Neural cell (in vitro differentiated cells): Measurements from ENCODE around the gene TM7SF2. TPM values are rescaled to one million over a fixed set of nuclear protein-coding genes. Genes with fewer than 3 reads are reported as not detected.

Experiments
- H2AFZ ChIP-seq: fragments of 200-600, 300-800 bp; sonication (generic), shearing (Covaris generic); 2 replicates; pipeline ENCODE4 v1.6.0; 2014; ENCODE audit warnings: low read depth, mild to moderate bottlenecking, antibody characterized with exemption, low read length, moderate library complexity
- H3F3A ChIP-seq: fragments of 200-600 bp; shearing (Covaris generic); 2 replicates; pipeline ENCODE4 v1.6.1; 2016; ENCODE audit warnings: mild to moderate bottlenecking, moderate library complexity, mixed read lengths, antibody characterized with exemption, low read length; ENCODE audit not compliant: insufficient read depth, poor library complexity, severe bottlenecking
- H3K27ac ChIP-seq: fragments of 200-600, 300-800 bp; sonication (generic), shearing (Covaris generic); 2 replicates; pipeline ENCODE4 v1.5.1; 2014; ENCODE audit warnings: mild to moderate bottlenecking, low read length, moderate library complexity
- H3K27me3 ChIP-seq: fragments of 300-800, 200-600 bp; sonication (generic), shearing (Covaris generic); 2 replicates; pipeline ENCODE4 v1.6.0; 2014; ENCODE audit warnings: mild to moderate bottlenecking, low read depth, low read length, moderate library complexity; ENCODE audit not compliant: insufficient read depth
- H3K36me3 ChIP-seq: fragments of 300-800, 200-600 bp; sonication (generic), shearing (Covaris generic); 2 replicates; pipeline ENCODE4 v1.5.1; 2014; ENCODE audit warnings: mild to moderate bottlenecking, antibody characterized with exemption, low read length, moderate library complexity; ENCODE audit not compliant: insufficient read depth
- H3K4me2 ChIP-seq: fragments of 300-800, 200-600 bp; sonication (generic), shearing (Covaris generic); 2 replicates; pipeline ENCODE4 v1.6.0; 2014; ENCODE audit warnings: mild to moderate bottlenecking, low read length
- H3K4me3 ChIP-seq: fragments of 300-800, 200-600 bp; sonication (generic), shearing (Covaris generic); 2 replicates; pipeline ENCODE4 v1.5.1; 2014; ENCODE audit warnings: mild to moderate bottlenecking, low read length, moderate library complexity
- H3K79me2 ChIP-seq: fragments of 200-600 bp; shearing (Covaris generic); replicated peaks from 2 replicates; pipeline ENCODE4 v1.6.0; 2014; ENCODE audit warnings: mild to moderate bottlenecking, low read length, moderate library complexity; ENCODE audit not compliant: insufficient read depth
- H3K9ac ChIP-seq: fragments of 300-800, 200-600 bp; sonication (generic), shearing (Covaris generic); 2 replicates; pipeline ENCODE4 v1.6.1; 2016; ENCODE audit warnings: mild to moderate bottlenecking, low read length, mixed read lengths
- H3K9me2 ChIP-seq: fragments of 200-600 bp; shearing (Covaris generic); 2 replicates; pipeline ENCODE4 v1.6.1; 2016; ENCODE audit warnings: mild to moderate bottlenecking, low read length, mixed read lengths; ENCODE audit not compliant: insufficient read depth
- H3K9me3 ChIP-seq: fragments of 200-600, 300-800 bp; sonication (generic), shearing (Covaris generic); 2 replicates; pipeline ENCODE4 v1.6.1; 2016; ENCODE audit warnings: mild to moderate bottlenecking, mixed run types, low read length, moderate library complexity, mixed read lengths
- H4K20me1 ChIP-seq: fragments of 200-600 bp; shearing (Covaris generic); 2 replicates; pipeline ENCODE4 v1.6.1; 2016; ENCODE audit warnings: mild to moderate bottlenecking, mixed run types; ENCODE audit not compliant: insufficient read depth
- CTCF ChIP-seq: fragments of 450-650 bp; IDR thresholded peaks from 2 replicates; pipeline ENCODE4 v1.5.1; 2014; ENCODE audit warnings: antibody characterized with exemption, mild to moderate bottlenecking, moderate library complexity; ENCODE audit not compliant: poor library complexity, severe bottlenecking
- EP300 ChIP-seq: fragments of 450-650 bp; conservative IDR thresholded peaks from 2 replicates; pipeline ENCODE4 v1.6.1; 2014; ENCODE audit warnings: antibody characterized with exemption, mild to moderate bottlenecking, moderate library complexity; ENCODE audit not compliant: poor library complexity, severe bottlenecking
- EZH2 ChIP-seq: fragments of 200-600, 300-800 bp; shearing (Covaris generic), sonication (generic); IDR thresholded peaks from 2 replicates; pipeline ENCODE4 v1.6.1; 2014; ENCODE audit warnings: antibody characterized with exemption, low read length, borderline replicate concordance, mild to moderate bottlenecking; ENCODE audit not compliant: insufficient read depth, poor library complexity, severe bottlenecking
- MXI1 ChIP-seq: fragments of 450-650 bp; conservative IDR thresholded peaks from 2 replicates; pipeline ENCODE4 v1.6.1; 2014; ENCODE audit warnings: antibody characterized with exemption, mild to moderate bottlenecking; ENCODE audit not compliant: poor library complexity, severe bottlenecking
- POLR2AphosphoS5 ChIP-seq: IDR thresholded peaks from 2 replicates; pipeline ENCODE4 v1.6.1; 2012
- RAD21 ChIP-seq: fragments of 450-650 bp; conservative IDR thresholded peaks from 2 replicates; pipeline ENCODE4 v1.6.1; 2014; ENCODE audit warnings: antibody characterized with exemption, mild to moderate bottlenecking, moderate library complexity
- REST ChIP-seq: IDR thresholded peaks from 2 replicates; pipeline ENCODE4 v1.6.1; 2012; ENCODE audit warnings: borderline replicate concordance
- SMC3 ChIP-seq: fragments of 450-650 bp; conservative IDR thresholded peaks from 2 replicates; pipeline ENCODE4 v1.6.1; 2014; ENCODE audit warnings: antibody characterized with exemption, mild to moderate bottlenecking, moderate library complexity; ENCODE audit not compliant: poor library complexity
- TAF1 ChIP-seq: IDR thresholded peaks from 2 replicates; pipeline ENCODE4 v1.6.1; 2012; ENCODE audit warnings: low read depth
- polyA plus RNA-seq: library from polyadenylated mRNA; depleted of rRNA; stranded (reverse); fragments of >200 nt; gene quantifications from 2 replicates; pipeline ENCODE4 v1.2.3, GENCODE V29; 2014

TM7SF2 gene
- polyA plus RNA-seq, 1 donor from 2014 or later: 78.4 TPM

GRCh38 chr11:65120831-65121230 is 9.2 kb downstream of the TM7SF2 start:
- Histone ChIP-seq H4K20me1 (no peaks in the 10 kb centered on the region), H3K36me3 (peaks cover 10% of the 10 kb centered on the region), H3K27me3 (no peaks in the 10 kb centered on the region), H3K9me3 (no peaks in the 10 kb centered on the region), H3K4me3 (peak overlapping the region; percentile 73), H3K9me2 (no peaks in the 10 kb centered on the region), H3K9ac (peak overlapping the region; percentile 97), H3K4me2 (peak overlapping the region; percentile 98), H3F3A (no peaks in the 10 kb centered on the region), H3K79me2 (peaks cover 35% of the 10 kb centered on the region), H2AFZ (no peak overlapping the region), H3K27ac (peak overlapping the region; percentile 91)
- no peak for TF ChIP-seq EP300
- no peak for TF ChIP-seq REST
- no peak for TF ChIP-seq MXI1
- no peak for TF ChIP-seq EZH2
- no peak for TF ChIP-seq CTCF
- no peak for TF ChIP-seq RAD21
- TF ChIP-seq POLR2AphosphoS5: no peak
- no peak for TF ChIP-seq TAF1
- no peak for TF ChIP-seq SMC3

- Histone ChIP-seq H3K27me3 (no peaks in the 10 kb centered on the region), H4K20me1 (no peaks in the 10 kb centered on the region), H3K36me3 (peaks cover 10% of the 10 kb centered on the region), H3K27ac (peak overlapping the region; percentile 91), H2AFZ (no peak overlapping the region), H3K9ac (peak overlapping the region; percentile 97), H3K9me2 (no peaks in the 10 kb centered on the region), H3F3A (no peaks in the 10 kb centered on the region), H3K79me2 (peaks cover 31% of the 10 kb centered on the region), H3K4me2 (peak overlapping the region; percentile 98), H3K4me3 (peak overlapping the region; percentile 73), H3K9me3 (no peaks in the 10 kb centered on the region)
- no peak for TF ChIP-seq POLR2AphosphoS5
- no peak for TF ChIP-seq EZH2
- TF ChIP-seq CTCF: no peak
- TF ChIP-seq REST: no peak
- no peak for TF ChIP-seq MXI1
These were observed 9.8 kb downstream of the TM7SF2 start for GRCh38 chr11:65121447-65121864.
